H1 (cell line): ENCODE measurements around the gene GABRG3.

Experiments used
- ASH2L ChIP-seq: fragments of 200-600, 300-600 bp; sonication (generic); IDR thresholded peaks from one replicate; pipeline ENCODE4 v1.7.1; 2017; ENCODE audit warnings: low read length
- ATF2 ChIP-seq: IDR thresholded peaks from 2 replicates; pipeline ENCODE4 v1.6.1; 2012; ENCODE audit warnings: low read length, inconsistent platforms
- BACH1 ChIP-seq: IDR thresholded peaks from 2 replicates; pipeline ENCODE4 v1.6.1; 2012; ENCODE audit warnings: low read length, improper control_type of control experiment
- CEBPB ChIP-seq: IDR thresholded peaks from 2 replicates; pipeline ENCODE4 v1.6.1; 2012; ENCODE audit warnings: low read depth, low read length
- CREB1 ChIP-seq: IDR thresholded peaks from 2 replicates; pipeline ENCODE4 v1.6.1; 2012; ENCODE audit warnings: inconsistent platforms
- CTCF ChIP-seq, 3 experiments: IDR thresholded peaks; 1 replicate in 2 of 3; 2 replicates in 1 of 3; pipeline versions ENCODE4 v1.5.1 to v1.6.1; 2011; ENCODE audit warnings: low read length in 3 of 3, mild to moderate bottlenecking in 3 of 3, inconsistent platforms in 2 of 3, low read depth in 1 of 3, moderate library complexity in 1 of 3; ENCODE audit not compliant: insufficient read depth in 1 of 3; ENCODE audit errors: control extremely low read depth in 1 of 3
- EZH2 ChIP-seq: fragments of 200-600 bp; sonication (generic); IDR thresholded peaks from 2 replicates; pipeline ENCODE4 v1.7.1; 2012; ENCODE audit warnings: low read depth, mild to moderate bottlenecking, moderate library complexity, low read length, inconsistent platforms; ENCODE audit not compliant: severe bottlenecking
- HDAC6 ChIP-seq: IDR thresholded peaks from one replicate; pipeline ENCODE4 v1.7.1; 2012; ENCODE audit warnings: low read depth, mild to moderate bottlenecking, inconsistent platforms, low read length, moderate library complexity
- JUND ChIP-seq: IDR thresholded peaks from 2 replicates; pipeline ENCODE4 v1.6.1; 2011; ENCODE audit warnings: mild to moderate bottlenecking, improper control_type of control experiment, low read length
- POLR2AphosphoS5 ChIP-seq: IDR thresholded peaks from 2 replicates; pipeline ENCODE4 v1.6.1; 2011; ENCODE audit warnings: low read depth, low read length
- SIX5 ChIP-seq: IDR thresholded peaks from 2 replicates; pipeline ENCODE4 v1.6.1; 2011; ENCODE audit warnings: mild to moderate bottlenecking, low read depth, low read length
- YY1 ChIP-seq: IDR thresholded peaks from 2 replicates; pipeline ENCODE4 v1.6.1; 2011; ENCODE audit warnings: low read depth, mild to moderate bottlenecking, low read length
- ZNF274 ChIP-seq: IDR thresholded peaks from 2 replicates; pipeline ENCODE4 v1.7.0; 2012; ENCODE audit warnings: low read length, borderline replicate concordance; ENCODE audit errors: extremely low read depth

GRCh38 chr15:27408428-27408827, 437.4 kb downstream of the GABRG3 start:
- TF ChIP-seq POLR2AphosphoS5 (no peak), CEBPB (no peak), CTCF (IDR thresholded peaks at IDR 0.05; ENCODE audit: control extremely low read depth in 1 of 3, insufficient read depth in 1 of 3, low read depth in 1 of 3, low read length in 3 of 3) (no peak), EZH2 (no peak), ATF2 (no peak), YY1 (no peak), ASH2L (no peak), HDAC6 (no peak), ZNF274 (no peak), JUND (no peak), SIX5 (no peak), CREB1 (no peak), BACH1 (no peak)
